Stimulated activated CD4-positive, alpha-beta T cell treated with anti-CD3 and anti-CD28 coated beads, Interleukin-4, amount 100 ng/mL, for 48 hours (primary cell): ENCODE data around the gene PSPN.

ENCODE experiments used
- DNase-seq, 2 donors: peaks; one replicate each; pipeline ENCODE4 v3.0.0-alpha.2; 2020; ENCODE audit warnings: low read depth in 2 of 2

The PSPN gene

GRCh38 chr19:6325614-6326013 lies 50.1 kb downstream of the PSPN start:
- no peak for DNase-seq
